ENCODE results near the gene GPC5. TPM values are rescaled to one million over a fixed set of nuclear protein-coding genes. Genes with fewer than 3 reads are reported as not detected.

GPC5 gene
- total RNA-seq, 1 experiment from 2014 or later: 0.26 TPM

- no TSS peak for BruUV-seq (replicated peaks)
- ATAC-seq (no peak), DNase-seq (ENCODE audit: low read depth, low spot score) (no peak)
- H3K27ac ChIP-seq (ENCODE audit: low read length): no peak overlapping the region
- H3K4me1 ChIP-seq (ENCODE audit: control insufficient read depth, insufficient read depth, low read length): no peaks in the 10 kb centered on the region
- intact Hi-C loops (cut with micrococcal nuclease; ENCODE audit: unreplicated experiment) (no loop called here), in situ Hi-C loops (cut with HindIII; ENCODE audit: low pct_unique_long_range_greater_than_20kb, low sequenced_read_pairs) (no loop called here)
- H3K36me3 ChIP-seq (ENCODE audit: control insufficient read depth, insufficient read depth, low read length): no peaks in the 10 kb centered on the region
- ChIA-PET POLR2A (no interaction called here), CTCF (no interaction called here)
- H3K27me3 ChIP-seq (ENCODE audit: control insufficient read depth, insufficient read depth, low read length): no peaks in the 10 kb centered on the region
- H3K4me3 ChIP-seq (ENCODE audit: low read depth in 2 of 2, low read length in 2 of 2): no peak overlapping the region
- TF ChIP-seq POLR2AphosphoS5 (IDR thresholded peaks at IDR 0.05; ENCODE audit: low read depth, low read length) (no peak), SIN3A (IDR thresholded peaks at IDR 0.05; ENCODE audit: borderline replicate concordance, insufficient read depth, low read depth, low read length) (no peak), CTCF (IDR thresholded peaks at IDR 0.05) (no peak), REST (IDR thresholded peaks at IDR 0.05; ENCODE audit: insufficient read depth in 1 of 2, low read depth in 2 of 2, low read length in 1 of 2) (no peak), TCF7L2 (IDR thresholded peaks at IDR 0.05; ENCODE audit: low read depth, low read length) (no peak)
- H3K9me3 ChIP-seq (ENCODE audit: control insufficient read depth, insufficient read depth, low read depth, low read length): no peaks in the 10 kb centered on the region
Observed at GRCh38 chr13:91965511-91965910, 567.1 kb downstream of the GPC5 start.

GRCh38 chr13:91978571-91978970, 580.1 kb downstream of the GPC5 start:
- BruUV-seq (replicated peaks): no TSS peak
- in situ Hi-C loops (cut with HindIII; ENCODE audit: low pct_unique_long_range_greater_than_20kb, low sequenced_read_pairs): no loop called here
- POLR2A ChIA-PET: no interaction called here

More at GRCh38 chr13:91978571-91978970, 580.1 kb downstream of the GPC5 start:
- H3K36me3 ChIP-seq (ENCODE audit: control insufficient read depth, insufficient read depth, low read length): no peaks in the 10 kb centered on the region
- ATAC-seq (no peak), DNase-seq (ENCODE audit: low read depth, low spot score) (no peak)
- CTCF ChIA-PET: no interaction called here
- no peaks in the 10 kb centered on the region for H3K4me1 ChIP-seq (ENCODE audit: control insufficient read depth, insufficient read depth, low read length)
- intact Hi-C loops (cut with micrococcal nuclease; ENCODE audit: unreplicated experiment): no loop called here
- no peaks in the 10 kb centered on the region for H3K9me3 ChIP-seq (ENCODE audit: control insufficient read depth, insufficient read depth, low read depth, low read length)
- no peak for TF ChIP-seq REST (IDR thresholded peaks at IDR 0.05; ENCODE audit: insufficient read depth in 1 of 2, low read depth in 2 of 2, low read length in 1 of 2)
- no peak for TF ChIP-seq SIN3A (IDR thresholded peaks at IDR 0.05; ENCODE audit: borderline replicate concordance, insufficient read depth, low read depth, low read length)
- no peak for TF ChIP-seq CTCF (IDR thresholded peaks at IDR 0.05)
- no peak for TF ChIP-seq POLR2AphosphoS5 (IDR thresholded peaks at IDR 0.05; ENCODE audit: low read depth, low read length)
- no peak for TF ChIP-seq TCF7L2 (IDR thresholded peaks at IDR 0.05; ENCODE audit: low read depth, low read length)
- H3K4me3 ChIP-seq (ENCODE audit: low read depth in 2 of 2, low read length in 2 of 2): no peak overlapping the region
- no peaks in the 10 kb centered on the region for H3K27me3 ChIP-seq (ENCODE audit: control insufficient read depth, insufficient read depth, low read length)
- no peak overlapping the region for H3K27ac ChIP-seq (ENCODE audit: low read length)
